ENCODE data around the gene NADSYN1. TPM values are rescaled to one million over a fixed set of nuclear protein-coding genes. Genes with fewer than 3 reads are reported as not detected.
A peak's percentile ranks its signal among the peaks of the same experiment; 100 is the strongest.

Gene NADSYN1
- total and polyA plus RNA-seq, 2 of the 13 experiments (the other 11 are each of a cell fraction or from before 2014, with no cell fraction given), result 35.7 to 51.5 TPM

DNA sequence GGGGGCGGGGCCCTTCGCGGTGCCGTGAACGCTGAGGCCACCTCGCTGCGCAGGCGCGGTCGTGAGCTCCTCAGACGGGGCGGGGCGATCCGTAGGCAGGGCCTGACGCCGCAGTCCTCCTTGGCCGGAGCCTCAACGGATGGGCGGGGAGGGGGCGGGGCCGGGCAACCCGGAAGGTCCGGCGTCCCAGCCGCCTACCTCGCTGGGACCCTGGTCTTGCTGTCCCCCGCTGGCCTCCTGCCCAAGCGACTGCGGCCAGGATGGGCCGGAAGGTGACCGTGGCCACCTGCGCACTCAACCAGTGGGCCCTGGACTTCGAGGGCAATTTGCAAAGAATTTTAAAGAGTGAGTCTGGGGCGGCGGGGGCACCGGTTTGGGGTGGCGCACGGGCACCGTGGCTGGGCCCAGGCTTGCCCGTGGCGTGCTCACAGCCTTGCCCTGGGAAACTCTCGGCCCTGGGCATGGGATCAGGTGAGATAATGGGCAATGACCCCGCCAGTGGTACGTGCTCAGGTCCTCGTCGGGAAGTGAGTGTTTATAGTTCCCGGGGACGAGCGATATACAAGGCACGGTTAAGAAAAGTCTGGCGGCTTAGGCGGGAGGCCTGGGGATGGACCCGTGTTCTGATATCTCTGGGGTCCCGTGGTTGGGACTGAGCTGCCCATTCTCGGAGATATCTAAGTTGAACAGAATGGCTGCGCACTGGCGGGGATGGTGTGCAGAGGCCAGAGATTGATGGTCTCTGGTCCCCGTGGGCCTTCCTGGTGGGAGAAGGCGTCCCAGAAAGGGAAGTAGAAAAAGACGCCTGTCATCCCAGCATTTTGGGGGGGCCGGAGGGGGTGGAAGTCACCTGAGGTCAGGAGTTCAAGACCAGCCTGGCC, at the start of gene NADSYN1 (continued):
- TF ChIP-seq, protein P1, sequence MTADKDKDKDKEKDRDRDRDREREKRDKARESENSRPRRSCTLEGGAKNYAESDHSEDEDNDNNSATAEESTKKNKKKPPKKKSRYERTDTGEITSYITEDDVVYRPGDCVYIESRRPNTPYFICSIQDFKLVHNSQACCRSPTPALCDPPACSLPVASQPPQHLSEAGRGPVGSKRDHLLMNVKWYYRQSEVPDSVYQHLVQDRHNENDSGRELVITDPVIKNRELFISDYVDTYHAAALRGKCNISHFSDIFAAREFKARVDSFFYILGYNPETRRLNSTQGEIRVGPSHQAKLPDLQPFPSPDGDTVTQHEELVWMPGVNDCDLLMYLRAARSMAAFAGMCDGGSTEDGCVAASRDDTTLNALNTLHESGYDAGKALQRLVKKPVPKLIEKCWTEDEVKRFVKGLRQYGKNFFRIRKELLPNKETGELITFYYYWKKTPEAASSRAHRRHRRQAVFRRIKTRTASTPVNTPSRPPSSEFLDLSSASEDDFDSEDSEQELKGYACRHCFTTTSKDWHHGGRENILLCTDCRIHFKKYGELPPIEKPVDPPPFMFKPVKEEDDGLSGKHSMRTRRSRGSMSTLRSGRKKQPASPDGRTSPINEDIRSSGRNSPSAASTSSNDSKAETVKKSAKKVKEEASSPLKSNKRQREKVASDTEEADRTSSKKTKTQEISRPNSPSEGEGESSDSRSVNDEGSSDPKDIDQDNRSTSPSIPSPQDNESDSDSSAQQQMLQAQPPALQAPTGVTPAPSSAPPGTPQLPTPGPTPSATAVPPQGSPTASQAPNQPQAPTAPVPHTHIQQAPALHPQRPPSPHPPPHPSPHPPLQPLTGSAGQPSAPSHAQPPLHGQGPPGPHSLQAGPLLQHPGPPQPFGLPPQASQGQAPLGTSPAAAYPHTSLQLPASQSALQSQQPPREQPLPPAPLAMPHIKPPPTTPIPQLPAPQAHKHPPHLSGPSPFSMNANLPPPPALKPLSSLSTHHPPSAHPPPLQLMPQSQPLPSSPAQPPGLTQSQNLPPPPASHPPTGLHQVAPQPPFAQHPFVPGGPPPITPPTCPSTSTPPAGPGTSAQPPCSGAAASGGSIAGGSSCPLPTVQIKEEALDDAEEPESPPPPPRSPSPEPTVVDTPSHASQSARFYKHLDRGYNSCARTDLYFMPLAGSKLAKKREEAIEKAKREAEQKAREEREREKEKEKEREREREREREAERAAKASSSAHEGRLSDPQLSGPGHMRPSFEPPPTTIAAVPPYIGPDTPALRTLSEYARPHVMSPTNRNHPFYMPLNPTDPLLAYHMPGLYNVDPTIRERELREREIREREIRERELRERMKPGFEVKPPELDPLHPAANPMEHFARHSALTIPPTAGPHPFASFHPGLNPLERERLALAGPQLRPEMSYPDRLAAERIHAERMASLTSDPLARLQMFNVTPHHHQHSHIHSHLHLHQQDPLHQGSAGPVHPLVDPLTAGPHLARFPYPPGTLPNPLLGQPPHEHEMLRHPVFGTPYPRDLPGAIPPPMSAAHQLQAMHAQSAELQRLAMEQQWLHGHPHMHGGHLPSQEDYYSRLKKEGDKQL (CRISPR knock-in tag; IDR thresholded peaks at IDR 0.05; ENCODE audit: low read depth), result no peak
- TF ChIP-seq ZIK1 (CRISPR knock-in tag; IDR thresholded peaks at IDR 0.05; ENCODE audit: borderline replicate concordance, low read depth) (no peak), ZSCAN9 (CRISPR knock-in tag; IDR thresholded peaks at IDR 0.05; ENCODE audit: borderline replicate concordance) (no peak), ZNF24 (IDR thresholded peaks at IDR 0.05) (no peak), ISL2 (CRISPR knock-in tag; IDR thresholded peaks at IDR 0.05) (no peak), ZNF713 (CRISPR knock-in tag; IDR thresholded peaks at IDR 0.05) (no peak), MYNN (CRISPR knock-in tag; IDR thresholded peaks at IDR 0.05; ENCODE audit: low read depth) (no peak), CHD2 (IDR thresholded peaks at IDR 0.05; ENCODE audit: low read depth, low read length) (no peak), ZNF607 (CRISPR knock-in tag; IDR thresholded peaks at IDR 0.05; ENCODE audit: borderline replicate concordance) (no peak), ZNF605 (CRISPR knock-in tag; IDR thresholded peaks at IDR 0.05) (no peak), TCF7 (IDR thresholded peaks at IDR 0.05; ENCODE audit: low read depth) (no peak), TP53 (CRISPR knock-in tag; conservative IDR thresholded peaks at IDR 0.05) (no peak), ZNF775 (CRISPR knock-in tag; IDR thresholded peaks at IDR 0.05; ENCODE audit: borderline replicate concordance) (no peak), BORCS8-MEF2B (CRISPR knock-in tag; IDR thresholded peaks at IDR 0.05) (peak; percentile 83; the same call in 1 of the 2 replicates), ZFP36 (IDR thresholded peaks at IDR 0.05; ENCODE audit: borderline replicate concordance, low read depth, low read length, partially characterized antibody) (no peak), ZNF616 (CRISPR knock-in tag; IDR thresholded peaks at IDR 0.05; ENCODE audit: low read depth) (peak; percentile 73; the same call in 1 of the 2 replicates), ZNF816 (CRISPR knock-in tag; IDR thresholded peaks at IDR 0.05; ENCODE audit: borderline replicate concordance) (no peak), ZBTB8A (CRISPR knock-in tag; IDR thresholded peaks at IDR 0.05; ENCODE audit: borderline replicate concordance, low read depth) (no peak; the same call in 1 of the 2 replicates), ARNTL (CRISPR knock-in tag; IDR thresholded peaks at IDR 0.05) (no peak), TOE1 (CRISPR knock-in tag; IDR thresholded peaks at IDR 0.05) (no peak), TGIF2 (CRISPR knock-in tag; IDR thresholded peaks at IDR 0.05) (no peak; the same call in 1 of the 2 replicates), MTA1 (CRISPR knock-in tag; IDR thresholded peaks at IDR 0.05; ENCODE audit: borderline replicate concordance) (no peak)
- TF ChIP-seq, protein P2, sequence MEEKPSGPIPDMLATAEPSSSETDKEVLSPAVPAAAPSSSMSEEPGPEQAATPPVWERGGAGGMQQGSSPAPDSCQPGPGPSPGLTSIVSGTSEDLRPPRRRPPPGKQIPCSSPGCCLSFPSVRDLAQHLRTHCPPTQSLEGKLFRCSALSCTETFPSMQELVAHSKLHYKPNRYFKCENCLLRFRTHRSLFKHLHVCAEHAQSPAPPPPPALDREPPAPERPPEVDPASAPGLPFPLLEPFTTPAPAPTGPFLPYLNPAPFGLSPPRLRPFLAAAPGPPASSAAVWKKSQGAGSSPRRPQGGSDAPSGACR (CRISPR knock-in tag; IDR thresholded peaks at IDR 0.05), result peak; percentile 79; the same call in 1 of the 2 replicates
- TF ChIP-seq, protein P3, sequence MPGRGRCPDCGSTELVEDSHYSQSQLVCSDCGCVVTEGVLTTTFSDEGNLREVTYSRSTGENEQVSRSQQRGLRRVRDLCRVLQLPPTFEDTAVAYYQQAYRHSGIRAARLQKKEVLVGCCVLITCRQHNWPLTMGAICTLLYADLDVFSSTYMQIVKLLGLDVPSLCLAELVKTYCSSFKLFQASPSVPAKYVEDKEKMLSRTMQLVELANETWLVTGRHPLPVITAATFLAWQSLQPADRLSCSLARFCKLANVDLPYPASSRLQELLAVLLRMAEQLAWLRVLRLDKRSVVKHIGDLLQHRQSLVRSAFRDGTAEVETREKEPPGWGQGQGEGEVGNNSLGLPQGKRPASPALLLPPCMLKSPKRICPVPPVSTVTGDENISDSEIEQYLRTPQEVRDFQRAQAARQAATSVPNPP (CRISPR knock-in tag; IDR thresholded peaks at IDR 0.05), result no peak
